HG03342 (cell line): ENCODE measurements around the gene FBXO7.

ENCODE experiments used
- ATAC-seq: cut with Tn5 transposase; IDR thresholded peaks from one replicate; pipeline ENCODE4 v1.9.1; 2021; ENCODE audit warnings: mild to moderate bottlenecking, moderate library complexity; ENCODE audit not compliant: unreplicated experiment

FBXO7 gene

GRCh38 chr22:32489377-32489776 lies 14.8 kb downstream of the FBXO7 start:
- no peak for ATAC-seq

GRCh38 chr22:32490279-32490678 lies 15.7 kb downstream of the FBXO7 start:
- ATAC-seq = no peak

DNA sequence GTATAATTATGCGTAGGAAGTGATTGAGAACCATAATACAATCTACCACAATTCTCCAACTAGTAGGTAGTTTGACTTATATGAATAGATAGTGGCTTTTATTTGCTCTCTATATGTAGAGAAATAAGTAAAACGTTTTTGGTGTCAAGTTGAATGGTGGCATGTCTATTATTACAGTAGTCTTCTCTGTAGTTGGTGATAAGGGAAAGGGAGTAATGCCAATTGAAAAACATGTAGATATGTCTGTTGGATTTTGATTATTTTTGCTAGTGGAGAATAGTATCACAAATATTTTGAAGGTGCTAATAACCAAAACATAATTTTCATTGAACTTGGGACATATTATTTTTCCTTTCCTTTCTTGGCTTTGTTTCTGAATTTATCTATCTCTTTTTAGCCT lies 17.5 kb downstream of the FBXO7 start:
- no peak for ATAC-seq

DNA sequence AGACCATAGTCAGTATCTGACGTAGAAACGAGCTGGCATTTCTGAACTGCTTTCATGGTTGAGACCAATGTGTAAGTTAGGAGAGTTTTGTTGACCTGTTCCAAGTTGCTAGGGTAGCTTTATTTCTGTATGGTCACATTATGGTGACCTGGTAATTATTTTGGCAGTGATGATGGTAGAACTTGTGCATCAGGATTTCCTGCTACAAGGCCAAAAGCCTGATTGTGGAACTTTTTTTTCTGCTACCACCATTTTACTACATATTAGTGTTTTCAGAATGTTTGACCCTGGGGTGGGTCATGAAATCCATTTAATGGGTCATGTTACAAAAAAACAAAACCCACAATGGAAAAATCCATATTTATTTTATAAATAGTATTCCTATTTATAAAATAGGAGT lies 18.9 kb downstream of the FBXO7 start:
- ATAC-seq = no peak

GRCh38 chr22:32494971-32495370 lies 20.4 kb downstream of the FBXO7 start:
- ATAC-seq = no peak

DNA sequence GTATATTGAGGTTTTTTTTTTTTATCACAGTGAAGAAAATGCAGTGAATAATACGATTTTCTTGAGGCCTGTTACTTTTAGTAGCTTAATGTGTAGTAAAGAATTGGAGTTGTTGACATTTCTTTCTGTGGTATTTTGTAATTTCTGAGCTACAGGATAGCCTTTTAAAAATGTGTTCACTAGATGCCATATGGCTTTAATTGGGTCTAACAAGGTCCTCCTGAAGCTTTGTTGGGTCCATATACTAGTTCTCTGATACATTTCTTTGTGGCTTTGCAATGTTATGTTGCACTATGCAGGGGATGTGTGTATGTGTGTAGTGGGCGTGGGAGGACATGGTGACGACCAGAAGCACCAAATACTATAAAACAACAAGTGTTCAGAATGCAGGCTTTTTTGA lies 25.1 kb downstream of the FBXO7 start:
- ATAC-seq = no peak

- ATAC-seq = no peak
Observed at GRCh38 chr22:32501836-32502752, 27.5 kb downstream of the FBXO7 start.

- no peak for ATAC-seq
Observed at GRCh38 chr22:32509045-32509444, 34.4 kb downstream of the FBXO7 start.

DNA sequence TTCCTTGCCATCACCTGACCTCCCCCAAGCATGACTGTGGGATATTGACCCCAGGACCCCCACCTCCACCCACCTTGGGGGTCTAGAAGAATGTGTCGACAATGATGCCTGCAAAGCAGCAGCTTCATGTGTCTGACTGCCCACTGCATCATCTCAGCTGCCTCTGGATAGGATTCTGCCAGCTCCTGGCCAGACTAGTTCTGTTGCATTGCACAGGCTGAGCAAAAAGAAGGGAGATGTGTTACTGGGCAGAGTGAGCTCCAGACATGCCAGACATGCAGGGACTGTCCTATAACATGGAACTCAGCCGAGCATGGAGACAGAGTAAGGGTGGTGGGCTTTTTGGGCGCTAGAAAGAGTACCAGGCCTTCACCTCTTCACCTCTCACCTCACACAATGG lies 36.7 kb downstream of the FBXO7 start:
- no peak for ATAC-seq

DNA sequence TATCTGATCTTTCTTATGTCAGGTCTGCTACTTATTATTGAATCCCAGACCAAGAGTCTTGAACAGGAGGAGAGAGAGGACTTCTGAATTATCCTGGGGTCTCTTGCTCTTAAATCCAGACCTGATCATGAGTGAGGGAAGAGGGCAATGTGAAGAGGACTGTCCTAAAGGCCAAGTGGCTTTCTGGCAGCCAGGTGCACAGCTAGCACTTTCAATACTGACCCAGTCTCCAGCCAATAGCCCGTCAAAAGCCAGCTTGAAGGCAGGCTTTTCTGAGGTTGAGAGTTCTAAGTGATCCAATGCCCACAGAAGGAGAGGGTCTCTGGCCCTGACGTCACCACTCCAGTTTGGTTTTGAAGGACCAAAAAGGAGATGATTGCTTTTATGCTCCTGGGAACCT lies 37.2 kb downstream of the FBXO7 start:
- ATAC-seq = no peak

DNA sequence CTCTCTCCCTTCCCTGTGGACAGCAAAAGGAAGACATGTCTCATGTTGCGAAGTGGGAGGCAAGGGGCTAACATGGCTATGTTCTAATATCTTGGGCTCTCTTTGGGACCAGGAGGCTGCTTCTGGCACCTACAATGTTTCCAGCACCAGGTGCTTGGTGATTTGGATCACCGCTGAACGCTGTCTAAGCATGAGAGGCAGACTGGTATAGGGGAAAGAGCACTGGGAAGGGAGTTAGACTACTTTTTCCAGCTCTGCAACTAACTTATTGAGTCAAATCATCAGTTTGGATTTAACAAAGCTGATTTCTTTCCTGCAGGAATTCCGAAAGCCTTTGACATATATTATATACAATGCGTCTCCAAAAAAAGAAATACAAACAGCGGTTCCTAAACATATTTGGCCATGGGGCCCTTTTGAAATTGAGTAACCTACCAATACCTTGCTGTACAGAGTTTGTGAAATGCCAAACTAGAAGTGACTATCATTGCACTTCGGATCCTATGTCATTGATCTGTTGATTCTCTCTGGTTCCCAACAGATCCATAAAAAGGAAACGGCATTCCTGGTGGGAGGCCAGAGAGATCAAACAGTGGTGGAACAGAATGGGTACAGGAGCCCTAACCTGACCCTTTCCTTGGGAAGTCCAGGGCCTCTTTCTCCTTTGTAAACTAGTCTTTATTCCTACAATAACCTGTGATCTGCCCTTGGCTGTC lies 37.8 kb downstream of the FBXO7 start:
- ATAC-seq = no peak

GRCh38 chr22:32515084-32515483 lies 40.5 kb downstream of the FBXO7 start:
- ATAC-seq = no peak

GRCh38 chr22:32517488-32517887 lies 42.9 kb downstream of the FBXO7 start:
- no peak for ATAC-seq

DNA sequence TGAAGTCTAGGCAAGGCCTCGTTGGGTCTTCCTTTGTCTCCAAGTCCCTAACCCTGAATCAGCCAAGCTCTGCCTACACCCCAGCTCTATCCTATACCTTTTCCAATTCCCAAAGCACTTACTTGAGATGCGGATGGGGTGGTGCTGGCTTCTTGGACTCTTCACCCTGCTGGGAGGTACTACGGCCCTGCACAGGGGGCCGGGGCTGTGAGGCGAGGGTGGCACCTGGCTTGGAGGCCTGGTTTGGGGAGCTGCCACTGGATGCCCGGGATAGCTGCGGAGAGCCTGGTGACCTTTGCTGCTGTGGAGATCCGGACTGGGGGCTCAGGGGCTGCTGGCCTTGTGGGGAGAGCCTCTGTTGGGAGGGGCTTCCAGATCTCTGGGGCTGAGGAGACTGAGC lies 43.3 kb downstream of the FBXO7 start:
- ATAC-seq = no peak

DNA sequence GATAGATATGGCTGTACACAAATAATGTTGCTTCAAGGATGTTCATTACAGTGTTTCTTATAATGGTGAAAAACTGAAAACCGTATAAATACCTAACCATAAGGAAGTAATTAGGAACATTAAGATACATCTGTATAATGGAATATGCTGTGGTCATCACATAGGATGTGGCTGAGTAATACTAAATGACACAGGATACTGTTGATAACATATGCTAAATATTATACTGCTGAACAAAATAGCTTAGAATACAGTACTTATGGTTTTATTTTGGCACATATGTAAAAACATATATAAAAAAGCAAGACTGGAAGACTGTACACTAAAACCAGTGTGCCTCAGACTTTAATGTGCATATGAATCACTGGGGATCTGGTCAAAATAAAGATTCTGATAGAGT lies 43.8 kb downstream of the FBXO7 start:
- no peak for ATAC-seq

DNA sequence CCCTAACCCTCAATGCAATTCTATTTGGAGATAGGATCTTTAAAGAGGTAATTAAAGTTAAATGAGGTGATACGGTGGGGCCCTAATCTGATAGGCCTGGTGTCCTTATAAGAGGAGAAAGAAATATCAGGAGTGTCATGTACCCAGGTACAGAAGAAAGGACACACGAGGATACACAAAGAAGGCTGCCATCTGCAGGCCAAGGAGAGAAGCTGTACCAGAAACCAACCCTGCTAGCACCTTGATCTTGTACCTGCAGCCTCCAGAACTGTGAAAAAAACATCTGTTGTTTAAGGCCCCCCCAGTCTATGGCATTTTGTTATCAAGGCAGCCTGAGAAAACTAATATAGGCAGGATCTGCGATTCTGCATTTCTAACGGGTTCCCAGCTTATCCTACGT lies 44.2 kb downstream of the FBXO7 start:
- ATAC-seq = no peak

- no peak for ATAC-seq
Observed at GRCh38 chr22:32520612-32521011, 46.0 kb downstream of the FBXO7 start.

DNA sequence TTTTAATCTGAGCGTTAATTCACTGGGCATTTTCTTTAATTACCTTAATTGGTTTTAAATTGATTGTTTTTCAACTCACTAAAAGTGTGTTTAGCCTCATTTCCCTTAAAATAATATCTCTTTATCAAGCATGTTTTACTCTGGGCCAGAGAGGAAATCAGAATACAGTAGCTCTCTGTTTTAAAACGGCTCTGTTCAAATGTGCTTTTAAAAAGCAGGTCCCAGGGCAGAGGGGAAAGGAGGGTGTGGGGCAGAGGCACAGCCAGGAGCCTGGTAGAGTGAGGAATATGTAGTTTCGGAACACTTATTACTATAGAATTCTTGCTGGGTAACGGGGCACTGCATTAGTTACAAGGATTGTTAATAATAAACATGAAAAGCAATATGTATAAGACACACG lies 47.6 kb downstream of the FBXO7 start:
- no peak for ATAC-seq

- no peak for ATAC-seq
Observed at GRCh38 chr22:32527756-32528155, 53.1 kb downstream of the FBXO7 start.

- no peak for ATAC-seq
Observed at GRCh38 chr22:32528316-32528715, 53.7 kb downstream of the FBXO7 start.

DNA sequence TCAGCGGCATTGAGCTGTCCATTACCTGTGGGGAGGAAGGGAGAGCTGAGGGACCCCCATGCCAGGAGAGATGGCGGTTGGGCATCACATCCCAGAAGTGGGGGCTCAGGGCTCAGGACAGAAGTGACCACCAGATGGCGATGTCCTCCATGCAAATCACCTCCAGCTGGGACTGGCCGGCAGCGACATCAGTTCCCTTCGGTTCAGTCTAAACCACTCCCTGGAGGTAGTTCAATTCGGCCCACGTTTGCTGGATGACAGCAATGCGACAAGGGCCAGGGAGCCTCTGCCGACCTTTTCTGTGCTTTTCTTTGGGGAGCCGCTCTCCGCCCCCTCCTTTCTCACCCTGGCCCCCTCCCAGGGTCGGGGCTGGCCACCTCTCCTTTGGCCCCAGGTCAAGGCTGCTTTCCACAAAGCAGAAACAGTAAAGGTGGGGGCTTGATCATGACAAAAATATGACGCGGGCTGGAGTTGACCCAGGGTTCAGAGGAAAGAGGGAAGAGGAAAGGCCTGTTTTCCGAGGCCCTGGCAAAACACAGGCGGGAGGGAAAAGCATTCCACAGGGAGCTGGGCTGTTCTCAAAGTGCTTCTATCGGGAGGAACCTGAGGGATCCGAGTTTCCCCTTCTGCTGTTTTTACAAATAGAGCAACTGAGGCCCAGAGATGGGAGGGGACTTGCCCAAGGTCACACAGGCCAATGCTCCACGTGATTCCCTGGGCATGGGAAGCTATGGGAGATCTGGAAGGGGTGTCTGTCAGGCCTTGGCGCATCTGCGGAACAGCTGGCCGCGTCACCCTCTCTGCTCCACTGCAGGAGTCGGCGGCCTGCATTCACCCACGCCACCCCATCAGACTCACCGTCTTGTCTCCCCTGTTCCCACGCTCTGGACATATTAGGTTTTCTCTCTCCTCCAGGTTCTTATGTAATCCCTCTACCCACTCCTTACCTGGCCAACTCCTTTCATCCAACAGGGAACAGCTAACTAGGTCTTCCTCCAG lies 54.7 kb downstream of the FBXO7 start:
- no peak for ATAC-seq
